ENCODE data around the gene RHOU. TPM values are rescaled to one million over a fixed set of nuclear protein-coding genes. Genes with fewer than 3 reads are reported as not detected.

The RHOU gene
- total RNA-seq, 1 donor from 2014 or later, result 19.2 TPM

DNA sequence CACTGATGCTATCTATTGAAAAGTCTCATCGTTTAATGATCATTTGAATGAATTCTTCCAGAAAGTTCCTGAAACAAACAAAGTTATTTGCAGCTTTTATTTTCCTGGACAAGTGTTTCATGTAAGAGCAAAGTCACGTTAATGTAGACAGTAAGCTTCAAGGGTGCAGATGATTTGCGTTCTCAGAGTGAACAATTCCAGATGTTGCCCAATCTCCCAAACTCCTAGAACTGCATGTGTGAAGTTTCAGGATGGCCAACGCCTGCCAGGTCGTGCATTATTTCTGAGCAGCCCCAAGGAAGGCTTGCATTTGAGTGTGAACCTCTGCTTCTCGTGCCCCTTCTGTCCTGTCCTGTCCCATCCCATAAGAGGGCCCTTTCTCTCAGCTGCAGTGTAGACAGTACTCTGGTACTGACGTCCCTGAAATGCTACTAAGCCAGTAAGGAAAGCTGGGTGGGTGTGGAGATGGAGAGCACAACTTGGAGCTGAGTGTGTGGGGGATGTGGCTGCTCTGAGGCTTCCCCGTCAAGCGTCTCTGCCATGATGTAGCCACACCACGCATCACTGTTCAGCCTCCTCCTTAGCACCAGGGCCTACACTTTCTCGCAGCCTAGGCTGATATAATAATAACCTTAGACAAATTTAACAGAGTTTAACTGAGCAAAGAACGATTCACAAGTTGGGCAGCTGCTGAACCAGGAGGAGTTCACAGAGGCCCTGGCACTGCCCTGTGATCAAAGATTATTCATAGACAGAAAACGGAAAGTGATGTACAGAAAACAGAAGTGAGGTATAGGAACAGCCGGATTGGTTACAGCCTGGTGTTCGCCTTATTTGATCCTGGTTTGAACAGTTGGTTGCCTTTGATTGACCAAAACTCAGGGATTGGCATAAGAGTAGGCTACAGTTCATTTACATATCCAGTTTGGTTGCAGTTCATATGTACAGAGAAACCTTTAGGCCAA lies 50.4 kb downstream of the RHOU start:
- no peak for DNase-seq

DNA sequence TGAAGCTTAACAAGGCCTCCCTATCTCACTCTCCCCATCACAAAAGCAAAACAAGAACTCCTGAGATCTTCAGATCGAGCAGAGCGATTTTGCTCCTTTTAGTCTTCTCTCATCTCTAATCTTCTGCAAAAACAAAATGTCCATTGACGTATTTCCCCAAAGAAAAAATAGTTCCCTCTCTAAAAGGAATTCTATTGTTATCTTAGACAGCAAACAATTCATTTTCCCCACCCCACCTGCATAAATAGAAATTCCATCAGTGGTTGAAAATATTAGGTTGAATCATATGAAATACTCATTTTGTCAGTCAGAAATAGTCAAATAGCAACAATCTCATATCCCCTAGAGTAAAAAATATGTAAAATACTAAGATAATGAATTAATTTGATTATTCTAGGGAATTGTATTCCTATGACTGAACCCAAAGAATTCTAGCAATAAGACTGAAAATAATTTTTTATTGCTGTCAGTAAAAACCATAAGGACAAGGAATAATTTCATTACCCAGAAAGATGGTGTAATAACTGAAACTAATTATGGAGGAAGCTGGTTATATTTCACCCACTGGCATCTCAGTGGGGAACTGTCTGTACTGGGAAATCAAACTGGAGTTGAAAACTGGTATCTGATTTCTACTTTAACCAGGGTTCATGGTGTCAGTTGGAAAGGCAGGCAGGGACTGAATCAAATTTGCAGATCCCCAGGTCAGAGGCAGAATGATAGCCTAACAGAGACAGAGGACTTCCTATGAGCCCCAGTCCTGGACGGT lies 51.3 kb downstream of the RHOU start:
- no peak for DNase-seq

DNA sequence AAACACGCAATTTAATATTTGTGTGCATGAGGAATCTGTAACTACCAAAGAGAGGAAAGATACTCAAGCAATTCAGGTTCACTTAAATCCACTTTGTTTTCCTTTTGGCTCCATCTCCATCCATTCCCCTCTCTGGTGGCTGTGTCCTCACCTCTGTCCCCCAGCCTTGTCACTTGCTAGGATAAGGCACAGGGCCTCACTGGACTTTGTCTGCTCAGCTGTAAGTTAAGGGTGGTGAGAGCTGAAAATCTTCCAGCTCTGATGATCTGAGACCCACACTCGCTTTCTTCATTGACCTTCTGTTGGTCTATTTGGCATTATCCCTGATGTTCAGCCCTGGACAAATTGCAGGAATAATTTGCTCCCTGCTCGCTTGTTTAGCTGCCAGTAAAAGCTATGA lies 56.5 kb downstream of the RHOU start:
- DNase-seq, result no peak

DNA sequence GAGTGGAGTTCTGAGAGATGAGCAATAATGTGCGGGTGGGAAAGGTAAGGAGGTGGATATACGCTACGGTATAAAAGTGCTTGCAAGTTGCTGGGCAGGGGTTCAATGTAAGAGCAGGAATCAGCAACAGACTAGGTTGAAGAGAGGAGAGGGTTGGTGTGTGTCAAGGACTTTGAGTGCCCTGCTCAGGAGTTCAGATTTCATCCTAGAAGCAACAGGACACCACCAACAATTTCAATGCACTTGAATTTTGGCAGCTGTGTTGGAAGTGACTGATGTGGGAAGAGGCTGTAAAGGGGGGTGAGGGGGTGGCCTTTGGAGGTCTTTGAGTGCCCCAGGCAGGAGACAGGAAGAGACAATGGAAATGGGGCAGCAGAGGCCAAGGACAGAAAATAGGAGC lies 57.3 kb downstream of the RHOU start:
- peak; percentile 80 for DNase-seq

DNA sequence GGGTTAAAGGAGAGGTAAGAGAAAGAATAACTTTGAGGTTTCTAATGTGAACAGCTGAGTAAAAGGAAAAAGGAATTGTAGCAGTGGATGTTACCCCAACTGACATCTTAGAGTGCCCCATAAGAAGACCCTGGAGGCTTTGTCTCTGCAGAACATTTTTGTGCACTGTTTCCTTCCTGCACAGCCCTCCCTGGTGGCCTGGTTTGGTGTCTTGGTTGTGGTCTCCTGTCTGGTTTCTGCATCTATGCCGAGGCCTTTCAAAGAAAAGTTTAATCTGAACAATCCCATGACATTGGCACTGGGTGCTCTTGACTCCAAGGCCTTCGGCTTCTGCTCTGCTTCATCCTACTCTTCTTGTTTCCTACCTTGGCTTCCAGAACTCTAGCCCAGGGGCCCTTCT lies 57.8 kb downstream of the RHOU start:
- no peak for DNase-seq

DNA sequence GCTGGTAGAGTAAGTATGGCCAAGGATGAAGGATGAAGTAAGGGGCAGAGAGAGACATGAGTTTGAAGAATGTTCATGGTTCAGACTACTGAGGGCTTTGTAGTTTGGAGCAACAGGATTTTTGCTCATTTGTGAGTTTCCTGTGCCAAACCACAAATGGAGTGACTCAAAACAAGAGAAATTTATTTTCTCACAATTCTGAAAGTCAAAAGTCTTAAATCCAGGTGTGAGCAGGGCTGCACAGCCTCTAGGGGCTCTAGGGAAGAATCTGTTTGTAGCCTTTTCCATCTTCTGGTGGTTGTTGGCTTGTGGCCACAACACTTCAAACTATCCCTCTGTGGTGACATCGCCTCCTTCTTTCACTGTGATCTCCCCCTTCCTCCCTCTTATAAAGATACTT lies 58.9 kb downstream of the RHOU start:
- no peak for DNase-seq

DNA sequence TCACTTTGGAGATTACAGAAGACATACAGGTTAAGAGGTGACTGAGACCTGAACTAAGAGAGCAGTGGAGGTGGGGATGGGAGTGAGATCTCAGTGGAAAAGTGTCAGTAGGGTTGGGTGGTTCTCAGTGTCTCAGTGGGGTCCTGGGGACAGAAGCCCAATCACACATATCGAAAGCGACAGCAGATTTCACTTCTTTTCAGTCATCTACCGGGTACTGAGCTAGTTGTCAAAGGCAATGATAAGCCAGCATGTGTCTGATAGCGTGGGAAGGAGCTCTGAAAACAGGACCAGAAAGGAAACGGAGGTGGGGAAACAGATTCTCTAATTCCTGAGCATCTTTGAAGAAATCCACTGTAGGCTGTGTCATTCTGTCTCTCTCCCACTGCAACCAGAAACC lies 59.5 kb downstream of the RHOU start:
- no peak for DNase-seq

DNA sequence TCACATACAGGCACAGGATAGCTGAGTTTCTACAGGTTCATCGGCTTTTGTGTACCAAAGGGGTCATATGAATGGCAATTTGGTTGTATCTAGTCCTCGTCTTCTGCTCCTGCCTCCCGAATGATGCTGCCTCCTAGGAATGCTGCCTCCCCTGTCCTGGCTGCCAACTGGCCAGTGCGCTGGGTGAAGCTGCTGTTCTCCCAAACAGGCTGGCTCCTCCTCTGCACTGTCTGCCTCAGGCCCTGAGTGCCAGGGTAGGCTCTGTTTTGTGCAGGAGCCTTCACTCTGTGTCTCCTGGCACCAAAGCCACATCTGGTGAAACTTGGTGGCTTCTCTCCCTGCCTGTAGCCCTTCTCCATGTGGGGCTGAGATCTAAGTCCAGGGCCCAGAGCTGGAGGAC lies 60.3 kb downstream of the RHOU start:
- no peak for DNase-seq

Other genes starting within 250 kb of the RHOU start
- 50.2 TPM for gene RNF187, start 248.1 kb upstream of the RHOU start, total RNA-seq